Esophagus squamous epithelium (tissue), 4 donors: ENCODE data around the gene KRT77.

Source experiments
- CTCF ChIP-seq, 6 experiments: fragments of 450-650 bp in 4 of 6; fragments of 200-600 bp in 2 of 6; sonication (generic) in 2 of 6; IDR thresholded peaks; one replicate each; pipeline ENCODE4 v1.5.1; 2016 to 2019; ENCODE audit warnings: antibody characterized with exemption in 6 of 6, mild to moderate bottlenecking in 4 of 6, moderate library complexity in 4 of 6
- POLR2A ChIP-seq, 4 donors: fragments of 450-650 bp; IDR thresholded peaks; one replicate each; pipeline ENCODE4 v1.6.1; 2017; ENCODE audit warnings: antibody characterized with exemption in 4 of 4, mild to moderate bottlenecking in 4 of 4, moderate library complexity in 3 of 4

- TF ChIP-seq CTCF (IDR thresholded peaks at IDR 0.05) (no peak), POLR2A (IDR thresholded peaks at IDR 0.05) (no peak)
Observed at GRCh38 chr12:52715416-52715815, 12.1 kb upstream of the KRT77 start.
